ENCODE results near the gene IL6R. TPM values are rescaled to one million over a fixed set of nuclear protein-coding genes. Genes with fewer than 3 reads are reported as not detected.
"Not testable (repeated sequence)": the region's sequence is repeated elsewhere in the genome, so short reads cannot be mapped to it uniquely, and the experiment has no call there.

Gene IL6R
- 48.5 TPM for total RNA-seq
- long read RNA-seq, full-length matches to known transcripts, result 23 of 65 reads
- long read RNA-seq, partial matches to known transcripts, result 13 of 65 reads
- long read RNA-seq, other reads (novel, unspliced or antisense), result 29 of 65 reads

DNA sequence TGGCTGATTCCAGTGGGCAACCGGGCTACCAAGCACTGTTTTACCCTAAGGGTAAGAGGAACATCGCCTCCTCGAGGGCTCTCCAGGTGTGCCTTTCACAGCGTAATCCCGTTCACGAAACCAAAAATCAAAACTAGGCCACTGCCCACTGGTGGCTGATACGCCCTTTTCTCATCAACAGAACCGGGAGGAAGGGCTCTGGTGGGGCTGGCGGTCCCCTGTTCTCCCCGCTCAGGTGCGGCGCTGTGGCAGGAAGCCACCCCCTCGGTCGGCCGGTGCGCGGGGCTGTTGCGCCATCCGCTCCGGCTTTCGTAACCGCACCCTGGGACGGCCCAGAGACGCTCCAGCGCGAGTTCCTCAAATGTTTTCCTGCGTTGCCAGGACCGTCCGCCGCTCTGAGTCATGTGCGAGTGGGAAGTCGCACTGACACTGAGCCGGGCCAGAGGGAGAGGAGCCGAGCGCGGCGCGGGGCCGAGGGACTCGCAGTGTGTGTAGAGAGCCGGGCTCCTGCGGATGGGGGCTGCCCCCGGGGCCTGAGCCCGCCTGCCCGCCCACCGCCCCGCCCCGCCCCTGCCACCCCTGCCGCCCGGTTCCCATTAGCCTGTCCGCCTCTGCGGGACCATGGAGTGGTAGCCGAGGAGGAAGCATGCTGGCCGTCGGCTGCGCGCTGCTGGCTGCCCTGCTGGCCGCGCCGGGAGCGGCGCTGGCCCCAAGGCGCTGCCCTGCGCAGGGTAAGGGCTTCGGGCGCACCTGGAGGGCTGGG is at the start of gene IL6R:
Gene IL6R (plus strand): TSS at position 360 of the 763 bp plus-strand sequence. CDS start 287 bp downstream, at position 647.
- Histone ChIP-seq H3K4me3 (peak within 1 kb of the TSS; percentile 88), H3K9me3 (no peaks in the 10 kb centered on the region), H3K4me1 (peaks cover 48% of the 10 kb centered on the region), H3K36me3 (no peaks in the 10 kb centered on the region), H3K27me3 (ENCODE audit: low read depth) (no peaks in the 10 kb centered on the region), H3K27ac (peak within 1 kb of the TSS; percentile 97)
- peak; percentile 96 for DNase-seq
- peak; percentile 87 to 91 for ATAC-seq
- intact Hi-C loops (cut with DNase I), result no loop called here
- TF ChIP-seq, protein P1, sequence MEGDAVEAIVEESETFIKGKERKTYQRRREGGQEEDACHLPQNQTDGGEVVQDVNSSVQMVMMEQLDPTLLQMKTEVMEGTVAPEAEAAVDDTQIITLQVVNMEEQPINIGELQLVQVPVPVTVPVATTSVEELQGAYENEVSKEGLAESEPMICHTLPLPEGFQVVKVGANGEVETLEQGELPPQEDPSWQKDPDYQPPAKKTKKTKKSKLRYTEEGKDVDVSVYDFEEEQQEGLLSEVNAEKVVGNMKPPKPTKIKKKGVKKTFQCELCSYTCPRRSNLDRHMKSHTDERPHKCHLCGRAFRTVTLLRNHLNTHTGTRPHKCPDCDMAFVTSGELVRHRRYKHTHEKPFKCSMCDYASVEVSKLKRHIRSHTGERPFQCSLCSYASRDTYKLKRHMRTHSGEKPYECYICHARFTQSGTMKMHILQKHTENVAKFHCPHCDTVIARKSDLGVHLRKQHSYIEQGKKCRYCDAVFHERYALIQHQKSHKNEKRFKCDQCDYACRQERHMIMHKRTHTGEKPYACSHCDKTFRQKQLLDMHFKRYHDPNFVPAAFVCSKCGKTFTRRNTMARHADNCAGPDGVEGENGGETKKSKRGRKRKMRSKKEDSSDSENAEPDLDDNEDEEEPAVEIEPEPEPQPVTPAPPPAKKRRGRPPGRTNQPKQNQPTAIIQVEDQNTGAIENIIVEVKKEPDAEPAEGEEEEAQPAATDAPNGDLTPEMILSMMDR (IDR thresholded peaks at IDR 0.05), result peak; percentile 50

DNA sequence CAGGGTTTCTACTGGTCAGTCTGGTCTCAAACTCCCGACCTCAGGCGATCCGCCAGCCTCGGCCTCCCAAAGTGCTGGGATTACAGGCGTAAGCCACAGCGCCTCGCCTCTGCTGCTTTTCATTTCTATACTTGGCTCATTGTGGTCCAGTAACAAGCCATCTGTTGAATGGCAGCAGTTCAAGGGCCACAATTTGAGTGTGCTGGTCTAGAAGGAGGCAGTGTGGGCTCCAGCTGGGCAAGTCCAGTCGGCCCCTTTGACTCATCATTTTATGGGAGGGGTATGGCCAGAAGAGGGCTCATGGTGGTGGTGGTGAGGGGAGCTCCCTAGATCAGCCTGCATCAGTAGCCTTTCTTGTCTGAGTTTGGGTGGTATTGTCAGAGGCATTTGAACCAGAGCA is 46.6 kb upstream of the IL6R start:
- no peak overlapping the region for H3K27ac ChIP-seq
- ATAC-seq (no peak), DNase-seq (no peak)
- no peaks in the 10 kb centered on the region for H3K27me3 ChIP-seq (ENCODE audit: low read depth)
- no peaks in the 10 kb centered on the region for H3K36me3 ChIP-seq
- intact Hi-C loops (cut with DNase I), result no loop called here
- TF ChIP-seq, protein P1 (IDR thresholded peaks at IDR 0.05), result no peak
- H3K4me3 ChIP-seq, result no peak overlapping the region
- H3K4me1 ChIP-seq, result peaks cover 5% of the 10 kb centered on the region
- H3K9me3 ChIP-seq, result no peaks in the 10 kb centered on the region

DNA sequence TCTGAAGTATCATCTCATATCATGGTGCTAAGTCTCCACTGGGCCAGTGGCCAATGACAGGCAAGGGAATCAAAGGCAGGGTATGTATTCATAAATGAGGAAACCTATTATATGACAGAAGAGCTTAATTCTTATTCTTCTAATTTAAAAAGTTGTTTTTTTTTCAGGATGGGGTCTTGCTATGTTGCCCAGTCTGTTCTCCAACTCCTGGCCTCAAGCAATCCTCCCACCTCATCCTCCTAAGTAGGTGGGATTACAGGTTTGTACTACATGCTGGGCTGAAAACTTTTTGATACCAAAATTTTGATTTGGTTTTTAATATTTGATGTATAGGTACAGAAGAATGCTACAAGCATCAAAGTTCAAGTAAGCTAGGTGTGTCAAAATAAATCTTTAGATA is 44.9 kb upstream of the IL6R start:
- ATAC-seq, result no peak

DNA sequence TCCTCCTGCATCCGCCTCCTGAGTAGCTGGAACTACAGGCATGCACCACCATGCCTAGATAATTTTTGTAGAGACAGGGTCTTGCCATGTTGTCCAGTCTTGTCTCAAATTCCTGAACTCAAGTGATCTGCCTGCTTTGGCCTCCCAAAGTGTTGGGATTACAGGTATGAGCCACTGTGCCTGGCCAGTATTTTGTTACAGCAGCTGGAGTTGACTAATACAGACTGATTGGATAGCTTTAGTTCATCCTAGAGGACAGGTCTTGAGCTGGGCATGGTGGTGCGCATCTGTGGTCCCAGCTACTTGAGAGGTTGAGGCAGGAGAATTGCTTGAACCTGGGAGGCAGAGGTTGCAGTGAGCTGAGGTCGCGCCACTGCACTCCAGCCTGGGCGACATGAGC is 44.3 kb upstream of the IL6R start:
- H3K9me3 ChIP-seq; H3K27me3 ChIP-seq (ENCODE audit: low read depth); DNase-seq; H3K4me1 ChIP-seq; H3K4me3 ChIP-seq; H3K27ac ChIP-seq; intact Hi-C loops (cut with DNase I); ATAC-seq; H3K36me3 ChIP-seq: not testable (repeated sequence)

More for the DNA sequence above, 44.9 kb upstream of the IL6R start:
- TF ChIP-seq, protein P1 (IDR thresholded peaks at IDR 0.05), result no peak
- Histone ChIP-seq H3K27me3 (ENCODE audit: low read depth) (no peaks in the 10 kb centered on the region), H3K36me3 (no peaks in the 10 kb centered on the region), H3K27ac (no peak overlapping the region), H3K9me3 (no peaks in the 10 kb centered on the region), H3K4me1 (no peaks in the 10 kb centered on the region), H3K4me3 (no peak overlapping the region)
- intact Hi-C loops (cut with DNase I), result no loop called here
- no peak for DNase-seq

DNA sequence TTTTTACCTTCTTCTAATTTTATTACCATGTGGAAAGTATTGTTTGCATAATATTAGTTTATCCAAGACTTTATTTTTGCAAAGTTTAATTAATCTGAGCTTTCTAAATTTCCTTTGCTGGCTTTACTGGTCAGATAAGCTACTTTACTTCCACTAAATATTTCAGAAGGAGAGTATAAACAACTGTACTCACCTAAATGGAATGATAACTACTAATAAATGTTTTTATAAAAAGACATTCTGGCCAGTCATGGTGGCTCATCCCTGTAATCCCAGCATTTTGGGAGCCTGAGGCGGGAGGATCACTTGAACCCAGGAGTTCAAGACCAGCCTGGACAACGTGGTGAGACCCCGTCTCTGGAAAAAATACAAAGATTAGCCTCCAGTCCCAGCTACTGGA is 43.8 kb upstream of the IL6R start:
- Histone ChIP-seq H3K4me3 (no peak overlapping the region), H3K9me3 (no peaks in the 10 kb centered on the region), H3K27ac (no peak overlapping the region), H3K36me3 (no peaks in the 10 kb centered on the region), H3K4me1 (no peaks in the 10 kb centered on the region), H3K27me3 (ENCODE audit: low read depth) (no peaks in the 10 kb centered on the region)
- ATAC-seq (no peak), DNase-seq (no peak)
- TF ChIP-seq, protein P1 (IDR thresholded peaks at IDR 0.05), result no peak
- intact Hi-C loops (cut with DNase I), result no loop called here

DNA sequence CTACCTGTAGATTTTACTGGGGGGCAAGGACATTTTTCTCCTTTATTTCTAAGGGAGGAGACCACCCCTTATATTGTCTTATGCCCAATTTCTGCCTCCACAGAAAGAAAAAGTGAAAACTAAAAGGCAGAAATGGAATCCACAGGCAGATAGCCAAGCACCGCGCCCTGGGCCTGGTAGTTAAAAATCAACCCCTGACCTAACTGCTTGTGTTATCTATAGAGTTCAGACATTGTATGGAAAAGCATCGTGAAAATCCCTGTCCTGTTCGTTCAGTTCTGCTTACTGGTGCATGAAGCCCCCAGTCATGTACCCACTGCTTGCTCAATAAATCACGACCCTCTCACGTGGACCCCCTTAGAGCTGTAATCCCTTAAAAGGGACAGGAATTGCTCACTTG is 33.7 kb upstream of the IL6R start:
- ATAC-seq (no peak), DNase-seq (no peak)
- TF ChIP-seq, protein P1 (IDR thresholded peaks at IDR 0.05), result no peak
- Histone ChIP-seq H3K36me3 (no peaks in the 10 kb centered on the region), H3K9me3 (no peaks in the 10 kb centered on the region), H3K4me1 (no peaks in the 10 kb centered on the region), H3K27ac (no peak overlapping the region), H3K27me3 (ENCODE audit: low read depth) (no peaks in the 10 kb centered on the region), H3K4me3 (no peak overlapping the region)
- intact Hi-C loops (cut with DNase I), result no loop called here

DNA sequence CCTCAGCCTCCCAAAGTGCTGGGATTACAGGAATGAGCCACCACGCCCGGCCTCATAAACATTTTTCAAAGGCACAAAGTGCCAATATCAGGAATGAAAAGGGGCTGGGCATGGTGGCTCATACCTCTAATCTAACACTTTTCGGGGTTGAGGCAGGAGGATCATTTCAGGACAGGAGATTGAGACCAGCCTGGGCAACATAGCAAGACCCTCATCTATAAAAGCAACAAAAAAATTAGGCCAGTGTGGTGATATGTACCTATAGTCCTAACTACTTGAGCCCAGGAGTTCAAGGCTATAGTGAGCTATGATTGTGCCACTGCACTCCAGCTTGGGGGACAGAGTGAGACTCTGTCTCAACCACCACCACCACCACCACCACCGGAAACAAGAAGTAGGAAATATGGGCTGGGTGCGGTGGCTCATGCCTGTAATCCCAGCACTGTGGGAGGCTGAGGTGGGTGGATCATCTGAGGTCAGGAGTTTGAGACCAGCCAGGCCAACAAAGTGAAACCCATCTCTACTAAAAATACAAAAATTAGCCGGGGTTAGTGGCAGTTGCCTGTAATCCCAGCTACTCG is 31.3 kb upstream of the IL6R start:
- peak in 1 of 2 donors; percentile 12 for ATAC-seq
- H3K36me3 ChIP-seq; H3K4me3 ChIP-seq; H3K27ac ChIP-seq; H3K27me3 ChIP-seq (ENCODE audit: low read depth); H3K9me3 ChIP-seq; H3K4me1 ChIP-seq; intact Hi-C loops (cut with DNase I); DNase-seq: not testable (repeated sequence)
